GM18907 (cell line): Measurements from ENCODE around the gene DNAH8.
"Not testable (repeated sequence)": the region's sequence is repeated elsewhere in the genome, so short reads cannot be mapped to it uniquely, and the experiment has no call there.

Source experiments
- ATAC-seq: cut with Tn5 transposase; IDR thresholded peaks from one replicate; pipeline ENCODE4 v1.9.1; 2021; ENCODE audit warnings: mild to moderate bottlenecking, moderate library complexity; ENCODE audit not compliant: unreplicated experiment

The DNAH8 gene

DNA sequence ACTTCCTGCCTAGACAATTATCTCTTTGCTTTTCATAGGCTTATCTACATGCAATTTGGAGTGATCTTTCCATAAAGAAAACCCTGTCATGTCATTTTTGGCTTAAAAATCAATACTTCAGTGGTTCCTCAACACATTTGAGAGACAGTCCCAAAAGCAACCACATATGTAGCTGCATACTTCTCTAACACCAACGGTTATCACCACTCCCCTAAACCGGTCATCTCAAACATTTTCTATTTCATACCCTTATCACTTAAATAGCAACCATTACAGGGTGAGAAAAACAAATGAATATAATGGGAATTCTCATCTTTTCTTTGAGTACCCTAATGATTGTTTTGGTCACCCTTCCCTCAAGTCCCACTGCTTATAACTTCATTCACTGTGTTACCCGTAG, 17.3 kb upstream of the DNAH8 start:
- ATAC-seq, result no peak

DNA sequence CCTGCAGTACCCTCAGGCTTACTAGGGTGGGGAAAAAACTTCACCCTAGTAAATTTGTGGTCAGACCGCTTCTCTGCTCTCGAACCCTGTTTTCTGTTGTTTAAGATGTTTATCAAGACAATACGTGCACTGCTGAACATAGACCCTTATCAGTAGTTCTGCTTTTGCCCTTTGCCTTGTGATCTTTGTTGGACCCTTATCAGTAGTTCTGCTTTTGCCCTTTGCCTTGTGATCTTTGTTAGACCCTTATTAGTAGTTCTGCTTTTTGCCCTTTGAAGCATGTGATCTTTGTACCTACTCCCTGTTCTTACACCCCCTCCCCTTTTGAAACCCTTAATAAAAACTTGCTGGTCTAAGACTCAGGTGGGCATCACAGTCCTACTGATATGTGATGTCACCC, 15.4 kb upstream of the DNAH8 start:
- ATAC-seq, result not testable (repeated sequence)

DNA sequence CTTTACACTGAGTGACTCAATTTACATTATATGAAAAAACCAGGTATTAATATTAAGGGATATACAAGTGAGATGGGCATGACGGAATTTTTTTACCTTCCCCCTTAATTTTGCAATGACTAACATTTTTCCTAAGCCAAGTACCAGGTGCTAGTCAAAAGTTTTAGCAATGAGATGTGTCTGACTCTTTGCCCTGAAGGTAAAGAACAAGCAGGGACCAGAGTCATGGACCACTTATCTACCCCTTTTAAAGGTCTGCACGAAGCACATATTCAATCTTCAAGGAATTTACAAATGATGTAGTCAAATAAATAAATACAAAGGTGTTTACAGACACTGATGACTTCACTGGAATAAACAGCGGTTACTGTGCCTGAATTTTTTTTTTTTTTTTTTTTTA, 13.6 kb upstream of the DNAH8 start:
- ATAC-seq, result no peak

DNA sequence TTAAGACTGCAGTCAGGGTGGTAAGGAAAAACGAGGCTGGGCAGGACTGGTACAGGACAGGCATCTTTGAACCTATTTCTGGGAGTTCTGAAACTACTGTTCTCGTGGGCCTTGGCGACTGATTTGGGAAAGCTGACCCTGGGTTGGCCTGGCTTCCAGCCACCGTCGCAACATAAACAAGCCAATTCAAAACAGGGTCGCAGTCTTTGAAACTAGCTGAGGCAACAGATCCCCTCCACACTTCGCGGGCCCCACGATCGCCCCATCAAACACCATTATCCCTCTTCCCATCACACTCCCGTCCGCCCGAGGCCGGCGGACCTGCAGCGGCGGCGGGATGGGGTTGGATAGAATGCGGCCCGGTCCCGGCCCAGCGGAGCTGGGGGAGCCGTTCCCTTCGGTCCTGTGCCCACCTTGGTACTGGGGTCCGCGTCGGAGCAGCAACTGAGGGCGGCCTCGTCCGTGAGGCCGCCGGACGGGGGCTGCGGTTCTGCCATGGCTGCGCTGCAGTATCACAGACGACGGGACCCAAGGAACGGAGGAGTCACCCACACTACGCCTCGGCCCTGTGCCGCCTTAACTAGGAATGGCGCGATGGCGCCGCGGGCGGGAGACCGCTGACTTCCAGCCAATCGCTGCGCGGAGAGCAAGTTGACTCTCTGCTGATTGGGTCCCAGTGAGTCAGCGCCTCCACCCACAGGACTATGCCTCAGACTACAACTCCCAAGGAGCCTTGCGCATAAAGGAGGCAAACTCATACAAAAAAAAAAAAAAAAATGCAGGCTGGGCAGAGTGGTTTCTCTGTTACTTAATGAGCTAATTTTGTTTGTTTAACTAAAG, 12.3 kb upstream of the DNAH8 start, which contains the start of gene GLO1:
Gene GLO1 (minus strand): TSS at position 588 of the 840 bp plus-strand sequence. CDS start 91 bp downstream, at position 497.
- peak; percentile 99 for ATAC-seq

DNA sequence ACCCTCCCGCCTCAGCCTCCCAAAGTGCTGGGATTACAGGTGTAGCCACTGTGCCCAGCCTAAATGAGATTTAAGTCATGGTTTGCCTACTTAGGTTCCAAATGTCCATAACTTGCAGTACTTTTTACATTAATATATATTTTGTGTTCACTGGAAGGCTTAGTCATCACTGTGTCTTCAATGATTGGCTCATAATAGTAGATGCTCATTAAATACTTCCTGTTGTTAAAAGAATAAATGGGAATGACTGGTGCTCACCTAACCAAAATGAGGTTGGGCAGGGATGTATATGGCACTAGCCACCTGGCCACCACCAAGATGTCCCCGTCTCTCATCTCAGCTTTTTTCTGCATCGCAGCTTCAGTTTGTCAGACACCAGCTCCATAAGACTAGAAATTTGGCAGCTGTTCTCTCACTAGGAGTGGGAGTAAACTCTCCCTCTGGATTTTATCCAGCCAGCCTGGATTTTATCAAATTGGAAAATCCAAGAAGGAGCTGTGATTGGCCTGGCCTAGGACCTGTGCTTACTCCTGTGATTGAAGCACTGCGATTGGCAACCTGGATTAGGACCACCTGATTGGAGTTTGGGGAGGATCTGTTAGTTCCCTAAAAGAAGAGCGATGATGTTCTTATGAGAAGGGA, 11.0 kb upstream of the DNAH8 start:
- ATAC-seq, result no peak

DNA sequence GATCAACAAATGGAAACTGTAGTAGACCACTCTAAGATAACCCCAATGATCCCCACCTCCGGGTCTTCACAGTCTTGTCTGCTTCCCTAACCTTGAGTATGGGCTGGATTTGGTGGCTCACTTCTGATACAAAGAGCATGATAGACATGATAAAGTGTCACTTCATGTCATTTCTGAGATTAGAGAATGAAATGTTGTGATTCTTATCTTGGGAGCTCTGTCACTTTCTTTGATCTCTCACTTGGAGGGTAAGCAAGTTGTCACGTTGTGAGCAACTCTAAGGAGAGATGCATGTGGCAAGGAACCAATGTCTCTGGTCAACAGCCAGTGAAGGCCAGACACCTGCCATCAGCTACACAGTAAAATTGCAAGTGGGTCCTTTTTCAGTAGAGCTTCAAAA, 9.2 kb upstream of the DNAH8 start:
- no peak for ATAC-seq

DNA sequence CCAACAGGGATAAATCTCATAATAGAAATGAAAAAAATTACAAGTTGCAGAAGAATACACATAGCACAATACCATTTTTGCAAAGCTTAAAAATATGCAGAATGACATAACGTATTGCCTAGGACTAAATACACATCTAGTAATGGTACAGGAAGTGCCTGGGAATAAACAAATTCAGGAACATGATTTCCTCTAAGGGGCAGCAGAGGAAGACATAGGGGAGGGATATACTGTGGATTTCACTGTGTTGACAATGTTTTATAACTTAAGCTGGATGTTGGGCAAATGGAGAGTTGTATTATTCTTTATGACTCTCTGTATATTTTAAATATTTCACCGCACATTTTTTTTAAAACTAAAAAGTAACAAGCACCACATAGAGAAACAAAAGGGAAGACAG, 6.6 kb upstream of the DNAH8 start:
- no peak for ATAC-seq

DNA sequence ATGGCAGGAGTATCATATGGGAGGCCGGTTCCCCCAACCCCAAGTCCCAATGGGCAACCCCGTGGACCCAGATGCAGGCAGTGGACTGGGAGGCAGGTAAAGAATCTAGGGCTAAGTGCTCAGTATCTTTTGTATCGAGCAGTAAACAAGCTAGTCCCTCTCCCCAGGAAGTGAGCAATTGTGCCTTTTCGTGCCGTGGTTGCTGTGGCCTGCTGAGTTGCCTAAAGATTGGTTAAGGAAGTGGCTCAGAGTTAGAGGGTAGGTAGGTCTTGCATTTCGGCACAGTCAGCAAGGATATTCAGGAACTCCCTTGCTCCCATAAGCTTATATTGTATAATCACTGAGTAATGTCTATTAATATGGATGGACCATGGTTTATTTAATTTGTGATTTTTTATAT, 1.3 kb upstream of the DNAH8 start:
- no peak for ATAC-seq

DNA sequence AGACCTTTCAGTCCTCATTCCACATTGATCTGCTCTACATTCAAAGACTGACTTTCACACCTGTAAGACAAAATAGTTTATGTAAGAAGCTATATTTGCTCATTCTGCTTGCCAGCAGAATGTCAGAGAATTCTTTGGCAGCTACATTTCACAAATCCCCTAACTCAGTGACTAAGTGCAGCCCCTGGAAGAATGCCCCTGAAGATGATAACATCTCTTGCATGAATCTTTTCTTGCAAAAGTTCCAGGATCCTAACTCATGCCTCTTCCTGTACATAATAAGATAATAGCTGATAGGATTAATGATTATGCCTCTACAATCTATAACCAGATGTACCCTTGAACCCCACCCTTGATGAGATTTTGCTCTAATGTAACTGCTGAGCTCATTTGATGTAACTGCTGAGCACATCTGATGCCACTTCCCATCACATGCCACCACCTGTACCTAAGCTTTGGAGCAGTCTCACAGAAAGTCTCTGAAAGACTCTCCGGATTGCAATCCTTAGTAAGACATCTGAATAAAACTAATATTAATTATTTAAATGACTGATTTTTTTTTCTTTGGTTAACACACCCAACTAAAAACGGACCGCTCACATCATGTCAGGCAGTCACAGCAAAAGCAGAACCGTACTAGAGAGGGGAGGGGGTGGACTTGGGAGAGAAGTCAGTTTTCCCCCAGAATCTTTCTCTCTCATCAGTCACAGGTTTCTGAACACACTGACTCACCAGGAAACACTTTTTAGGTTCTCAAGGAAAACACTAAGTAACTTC, 684 bp upstream of the DNAH8 start:
- ATAC-seq, result no peak

DNA sequence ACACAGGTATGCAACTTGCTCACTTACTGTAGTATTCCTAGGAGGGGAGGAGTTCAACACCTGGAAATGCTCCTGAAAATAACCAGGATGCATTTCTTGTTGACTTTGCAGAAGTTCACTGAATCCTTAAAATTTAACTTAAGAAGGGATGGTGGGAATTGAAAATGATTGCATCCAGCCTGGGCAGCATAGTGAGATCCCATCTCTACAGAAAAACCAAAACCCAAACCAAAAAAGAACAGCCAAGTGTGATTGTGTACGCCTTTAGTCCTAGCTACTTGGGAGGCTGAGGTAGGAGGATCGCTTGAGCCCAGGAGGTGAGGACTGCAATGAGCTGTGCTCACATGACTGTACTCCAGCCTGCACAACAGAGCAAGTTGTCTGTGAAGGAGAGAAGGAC, 1.7 kb downstream of the DNAH8 start:
- no peak for ATAC-seq

DNA sequence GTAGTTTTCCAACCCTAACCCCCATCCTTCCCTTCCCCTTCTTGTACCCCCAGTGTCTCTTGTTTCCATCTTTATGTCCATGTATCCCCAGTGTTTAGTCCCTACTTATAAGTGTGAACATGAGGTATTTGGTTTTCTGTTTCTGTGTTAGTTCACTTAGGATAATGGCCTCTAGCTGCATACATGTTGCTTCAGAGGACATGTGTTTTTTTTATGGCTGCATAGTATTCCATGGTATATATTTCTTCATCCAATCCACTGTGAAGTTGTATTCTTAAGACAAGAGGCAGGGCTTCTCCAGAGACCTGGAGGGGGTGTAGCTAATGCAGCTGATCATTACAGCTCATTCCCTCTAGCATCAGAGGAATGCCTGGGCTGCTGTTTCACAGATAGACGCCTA, 4.2 kb downstream of the DNAH8 start:
- no peak for ATAC-seq

DNA sequence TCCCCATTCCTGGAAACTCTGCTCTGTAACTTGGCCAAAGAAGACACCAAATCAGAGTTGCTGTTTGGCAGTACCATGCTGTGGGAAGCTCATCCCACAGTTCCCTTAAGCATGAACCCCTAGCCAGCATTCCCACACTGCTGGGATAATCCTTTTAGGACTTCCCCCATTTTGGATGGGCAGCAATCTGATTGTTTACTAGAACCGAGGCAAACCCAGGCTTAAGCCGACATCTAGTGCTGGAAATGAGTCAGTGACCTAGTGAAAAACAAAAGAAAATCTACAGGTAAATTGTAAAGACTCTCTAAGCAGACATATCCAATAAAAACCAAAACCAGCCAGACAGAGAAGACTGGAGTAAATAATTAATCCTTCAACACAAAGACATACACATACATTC, 5.2 kb downstream of the DNAH8 start:
- ATAC-seq, result no peak

DNA sequence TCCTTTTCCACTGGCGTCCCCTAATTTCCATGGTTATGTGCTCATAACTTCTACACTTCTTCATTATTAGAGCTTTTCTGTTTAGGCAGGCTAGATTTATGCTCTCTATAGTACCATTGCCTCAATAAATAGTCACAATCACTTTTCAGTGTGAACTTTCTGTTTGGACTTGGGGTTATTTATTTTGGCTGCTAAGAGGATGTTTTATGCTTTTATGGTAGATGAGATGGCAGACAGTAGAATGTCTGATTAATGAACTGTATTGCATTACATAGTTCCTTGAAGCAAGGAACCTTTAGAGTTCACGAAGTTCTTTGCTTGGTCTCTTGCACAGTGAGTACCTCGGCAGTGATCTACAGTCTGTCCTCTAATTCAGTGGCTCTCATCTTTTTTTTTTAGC, 6.9 kb downstream of the DNAH8 start:
- no peak for ATAC-seq

DNA sequence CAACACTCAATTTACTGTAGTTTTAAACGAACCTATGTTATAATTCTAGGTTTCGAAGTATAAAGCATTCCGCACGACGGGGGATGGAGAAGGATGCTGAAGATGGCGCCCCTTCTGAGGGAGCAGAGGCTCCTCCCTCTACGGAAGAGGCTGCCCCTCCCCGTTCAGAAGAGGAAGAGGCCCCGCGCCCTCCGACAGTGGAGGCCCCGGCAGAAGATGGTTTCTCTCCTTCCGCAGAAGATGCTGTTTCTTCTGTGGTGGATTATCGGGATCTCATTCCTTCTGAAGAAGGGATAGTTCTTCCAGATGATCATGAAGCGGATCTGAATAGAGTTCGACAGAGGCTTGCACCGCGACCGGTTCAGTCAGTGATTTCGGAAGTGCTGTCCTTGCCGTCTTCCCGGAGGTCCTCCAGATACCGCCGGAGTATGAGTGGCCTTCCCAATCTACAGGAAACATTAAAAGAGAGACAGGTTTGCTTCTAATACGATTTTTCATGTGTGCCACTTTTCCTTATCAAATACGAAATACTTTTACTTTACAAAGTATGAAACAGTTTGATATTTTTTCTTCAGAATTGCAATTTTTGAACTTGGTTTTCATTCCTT, 7.7 kb downstream of the DNAH8 start:
- ATAC-seq, result no peak

DNA sequence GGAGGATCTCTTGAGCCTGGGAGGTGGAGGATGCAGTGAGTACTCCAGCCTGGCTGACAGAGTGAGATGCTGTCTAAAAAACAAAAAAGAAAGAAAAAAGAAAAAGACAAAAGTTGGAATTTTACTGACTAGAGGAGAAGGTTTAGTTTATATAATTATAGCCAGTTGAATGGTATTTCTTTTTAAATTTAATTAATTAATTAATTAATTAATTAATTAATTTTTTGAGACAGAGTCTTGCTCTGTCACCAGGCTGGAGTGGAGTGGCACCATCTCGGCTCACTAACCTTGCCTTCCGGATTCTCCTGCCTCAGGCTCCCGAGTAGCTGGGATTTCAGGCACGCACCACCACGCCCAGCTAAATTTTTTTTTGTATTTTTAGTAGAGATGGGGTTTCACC, 8.7 kb downstream of the DNAH8 start:
- ATAC-seq, result no peak

DNA sequence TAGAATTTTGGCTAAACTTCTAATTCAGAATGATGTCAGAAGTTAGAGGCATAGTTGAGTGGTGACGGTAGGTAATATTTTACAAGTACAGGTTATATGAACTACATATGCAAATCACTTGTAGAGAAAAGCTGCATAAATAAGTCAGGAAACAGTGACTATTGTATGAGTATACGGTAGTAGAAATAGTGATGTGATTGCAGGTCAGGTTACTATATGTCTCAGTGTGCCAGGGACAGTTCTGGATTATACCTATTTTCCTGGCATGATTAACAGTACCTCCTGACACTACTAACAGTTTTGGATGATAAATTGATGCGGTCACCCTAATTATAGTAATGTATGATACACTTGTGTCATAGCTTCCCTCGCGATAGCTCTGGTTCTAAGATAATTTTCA, 9.2 kb downstream of the DNAH8 start:
- ATAC-seq, result no peak

DNA sequence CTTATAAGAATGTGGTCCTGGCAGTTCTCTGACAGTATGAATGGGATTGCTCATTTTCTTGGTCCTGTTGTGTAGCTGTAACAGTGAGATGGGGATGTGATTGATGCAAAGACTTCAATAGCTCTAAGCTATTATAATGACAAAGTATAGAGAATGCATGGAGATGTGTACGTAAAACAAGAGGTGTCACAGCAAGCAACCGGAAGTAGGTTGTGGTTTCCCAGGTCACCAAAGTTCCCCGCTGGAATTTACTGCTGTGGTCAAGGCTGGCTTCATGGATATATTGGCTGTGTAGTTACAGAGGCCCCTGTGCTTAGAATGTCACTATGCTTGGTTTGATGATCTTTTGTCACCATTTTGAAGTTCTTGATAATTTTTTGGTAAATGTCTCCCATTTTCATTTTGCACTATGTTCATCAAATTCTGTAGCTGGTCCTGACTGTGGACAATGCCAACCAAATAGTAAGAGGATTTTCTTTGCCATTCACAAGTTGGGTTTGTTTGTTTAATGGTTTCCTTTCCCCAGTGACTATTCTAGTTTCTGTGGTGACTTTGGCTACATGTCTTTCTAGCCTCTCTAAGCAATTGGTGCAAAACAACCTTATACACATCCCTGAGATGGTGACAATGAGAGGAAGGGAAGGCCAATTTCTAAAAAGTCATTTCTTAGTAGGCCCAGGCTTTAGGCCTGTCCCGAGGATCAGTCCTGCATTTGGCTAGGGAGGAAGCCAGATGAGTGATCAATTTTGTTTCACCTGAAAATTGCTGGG, 10.5 kb downstream of the DNAH8 start:
- ATAC-seq, result peak; percentile 62

DNA sequence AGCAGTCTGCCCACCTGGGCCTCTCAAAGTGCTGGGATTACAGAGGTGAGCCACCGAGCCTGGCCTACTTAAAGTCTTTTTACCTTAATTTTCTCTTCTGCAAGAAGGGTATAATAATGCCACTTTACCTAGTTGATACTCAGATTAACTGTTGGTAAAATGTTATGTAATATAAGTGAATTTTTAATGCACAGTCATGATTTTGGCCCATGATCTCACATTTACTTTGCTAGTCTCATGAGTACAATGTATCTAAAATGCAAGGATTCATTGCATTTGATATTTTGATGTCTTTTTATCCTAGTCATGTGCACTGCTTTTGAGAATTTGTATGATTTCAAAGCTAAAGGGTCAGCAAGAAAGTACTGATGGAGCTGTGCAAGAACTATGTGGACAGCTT, 13.1 kb downstream of the DNAH8 start:
- ATAC-seq, result no peak

DNA sequence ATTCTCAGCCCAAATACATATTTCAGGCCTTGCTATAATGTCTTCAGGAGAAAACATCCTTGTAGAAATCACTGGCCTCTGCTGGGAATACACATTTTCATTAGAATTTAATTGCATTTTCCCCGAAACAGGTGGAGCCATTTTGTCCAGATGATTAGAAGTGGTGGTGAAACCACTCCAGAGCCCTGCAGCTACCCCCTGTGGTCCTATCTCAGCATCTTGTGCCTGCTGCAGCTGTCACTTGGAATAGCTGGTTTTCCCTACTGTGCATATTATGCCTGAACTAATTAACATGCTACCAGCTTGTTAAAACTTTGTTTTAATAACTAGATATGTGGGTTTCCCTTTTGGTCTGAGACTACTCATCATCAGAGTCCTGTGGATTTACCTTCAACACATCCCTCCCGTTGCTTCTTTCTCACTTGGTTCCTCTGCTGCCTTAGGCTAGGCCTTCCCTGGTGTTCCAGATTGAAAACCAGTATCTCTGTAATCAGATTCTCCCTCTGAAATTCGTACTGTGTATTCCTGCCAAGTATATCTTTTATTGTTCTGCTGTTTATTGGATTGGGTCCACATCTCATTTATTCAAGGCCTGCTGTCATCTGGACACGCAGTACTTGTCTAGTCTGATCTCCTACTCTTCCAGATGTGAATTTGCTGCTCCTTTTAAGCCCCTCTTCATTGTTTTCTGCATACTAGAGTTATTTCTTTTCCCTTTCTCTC, 15.2 kb downstream of the DNAH8 start:
- ATAC-seq, result no peak

DNA sequence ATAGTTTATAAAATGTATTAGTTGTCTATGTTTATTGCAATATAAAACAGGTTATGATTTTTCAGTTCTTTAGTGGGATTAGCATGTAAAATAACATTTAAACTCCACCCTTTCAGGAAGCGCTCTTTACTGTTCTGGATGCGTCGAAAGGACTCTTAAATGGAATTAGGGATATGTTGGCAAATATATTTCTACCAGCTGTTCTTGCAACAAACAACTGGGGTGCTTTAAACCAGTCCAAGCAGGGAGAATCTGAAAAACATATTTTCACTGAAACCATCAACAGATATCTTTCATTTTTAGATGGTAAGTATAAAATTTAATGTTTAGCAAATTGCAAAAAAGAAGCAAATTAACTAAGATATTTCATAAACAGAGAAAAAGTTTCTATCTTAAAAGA, 21.8 kb downstream of the DNAH8 start:
- no peak for ATAC-seq
